OCI-LY7 (cell line): ENCODE results near the gene SPACA7. TPM values are rescaled to one million over a fixed set of nuclear protein-coding genes. Genes with fewer than 3 reads are reported as not detected.

Source experiments
- BruUV-seq: library from RNA; stranded (reverse); fragments of 400-500 nt; replicated peaks from 2 replicates; lab custom pipeline; 2021; lab: Mats Ljungman, UMichigan
- CTCF ChIA-PET: fragments of 300-600 bp; sonication (Branson Sonifier 250); formaldehyde crosslinking; loops from one replicate; lab custom pipeline; 2022; ENCODE audit warnings: antibody characterized with exemption; ENCODE audit not compliant: unreplicated experiment; lab: Charles Lee
- POLR2A ChIA-PET: fragments of 300-600 bp; sonication (Branson Sonifier 250); formaldehyde crosslinking; loops from one replicate; lab custom pipeline; 2022; ENCODE audit warnings: antibody characterized with exemption; lab: Charles Lee
- DNase-seq: peaks from one replicate; pipeline ENCODE4 v3.0.0-alpha.2; 2015; ENCODE audit warnings: low spot score
- H2AFZ ChIP-seq: fragments of 200-600 bp; sonication (generic), shearing (Covaris generic); 2 replicates; pipeline ENCODE4 v1.6.1; 2014; ENCODE audit warnings: mild to moderate bottlenecking, antibody characterized with exemption, low read length, moderate library complexity
- H3K27ac ChIP-seq: fragments of 200-600 bp; sonication (generic); 2 replicates; pipeline ENCODE4 v1.5.1; 2014; ENCODE audit warnings: mixed run types, low read depth, mild to moderate bottlenecking, moderate library complexity, low read length, inconsistent platforms; ENCODE audit not compliant: poor library complexity, severe bottlenecking
- H3K36me3 ChIP-seq: fragments of 200-600 bp; sonication (generic); 2 replicates; pipeline ENCODE4 v1.6.1; 2014; ENCODE audit warnings: mild to moderate bottlenecking, antibody characterized with exemption, low read length, moderate library complexity, mixed read lengths; ENCODE audit not compliant: insufficient read depth
- H3K4me1 ChIP-seq: fragments of 200-600 bp; sonication (generic); 2 replicates; pipeline ENCODE4 v1.5.1; 2014; ENCODE audit warnings: mild to moderate bottlenecking, low read length; ENCODE audit not compliant: insufficient read depth, poor library complexity, severe bottlenecking
- H3K4me2 ChIP-seq: fragments of 200-600 bp; sonication (generic); 2 replicates; pipeline ENCODE4 v1.6.1; 2014; ENCODE audit warnings: mild to moderate bottlenecking, low read length
- H3K4me3 ChIP-seq: fragments of 200-600 bp; sonication (generic); 2 replicates; pipeline ENCODE4 v1.5.1; 2014; ENCODE audit warnings: mild to moderate bottlenecking, low read depth, low read length; ENCODE audit not compliant: poor library complexity, severe bottlenecking
- H3K79me2 ChIP-seq: fragments of 200-600 bp; sonication (generic); 2 replicates; pipeline ENCODE4 v1.6.1; 2016; ENCODE audit warnings: low read depth, mild to moderate bottlenecking, low read length, moderate library complexity, mixed read lengths; ENCODE audit not compliant: insufficient read depth
- H3K9me2 ChIP-seq: fragments of 200-600 bp; sonication (generic); 2 replicates; pipeline ENCODE4 v1.6.1; 2016; ENCODE audit warnings: mild to moderate bottlenecking, low read length, mixed read lengths; ENCODE audit not compliant: insufficient read depth
- H3K9me3 ChIP-seq: fragments of 200-600 bp; sonication (generic); 2 replicates; pipeline ENCODE4 v1.6.1; 2014; ENCODE audit warnings: mild to moderate bottlenecking, mixed run types, low read length, mixed read lengths
- H4K20me1 ChIP-seq: fragments of 200-600 bp; sonication (generic); 2 replicates; pipeline ENCODE4 v1.6.1; 2014; ENCODE audit warnings: mild to moderate bottlenecking, antibody characterized with exemption, low read length, moderate library complexity, mixed read lengths; ENCODE audit not compliant: insufficient read depth
- EZH2phosphoT487 ChIP-seq: fragments of 200-600 bp; sonication (generic); IDR thresholded peaks from 2 replicates; pipeline ENCODE4 v1.6.1; 2018; ENCODE audit warnings: low read depth, borderline replicate concordance, mild to moderate bottlenecking, mixed run types, antibody characterized with exemption, low read length, moderate library complexity, mixed read lengths
- intact Hi-C: fragments of 100-400 bp; cut with micrococcal nuclease; formaldehyde crosslinking; loops from one replicate; pipeline ENCODE4 v1.10.0; 2022; ENCODE audit not compliant: unreplicated experiment
- total RNA-seq, 2 experiments: library from RNA; depleted of rRNA in 1 of 2; stranded (reverse); fragments of >200 nt in 1 of 2; shearing (Covaris generic) in 1 of 2; gene quantifications; 2 replicates each; pipeline ENCODE4 v1.2.3, GENCODE V29; 2014 to 2022
- TF ChIP-seq, protein P1 (sequence below): fragments of 200-600 bp; sonication (generic); conservative IDR thresholded peaks from 2 replicates; pipeline ENCODE4 v1.5.1; 2014; ENCODE audit warnings: mild to moderate bottlenecking, antibody characterized with exemption, low read length, moderate library complexity, mixed read lengths

The SPACA7 gene
- total RNA-seq, 2 experiments from 2014 or later: not detected

DNA sequence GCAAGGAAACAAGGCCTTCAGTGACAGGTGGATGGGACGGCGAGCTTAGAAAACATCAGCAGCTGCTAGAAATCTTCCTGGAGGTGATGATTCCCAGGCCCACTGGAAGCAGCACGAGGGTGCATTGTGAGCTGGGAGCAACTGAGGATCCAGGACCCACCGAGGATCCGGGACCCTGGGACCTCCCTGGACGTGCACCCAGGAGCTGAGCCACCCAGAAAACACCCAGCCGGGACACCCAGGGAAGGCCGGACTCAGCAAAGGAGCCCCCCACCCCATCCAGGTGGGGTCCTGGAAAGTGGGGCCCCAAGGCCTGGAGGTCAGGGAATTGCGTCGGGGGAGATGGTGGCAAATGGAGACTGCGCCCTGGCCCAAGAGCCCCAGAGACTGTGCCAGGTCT, 22.3 kb upstream of the SPACA7 start:
- H3K9me2 ChIP-seq: no peaks in the 10 kb centered on the region
- no peaks in the 10 kb centered on the region for H3K9me3 ChIP-seq
- no peaks in the 10 kb centered on the region for H3K4me1 ChIP-seq
- ChIA-PET CTCF (no interaction called here), POLR2A (no interaction called here)
- TF ChIP-seq EZH2phosphoT487: no peak
- TF ChIP-seq, protein P1, sequence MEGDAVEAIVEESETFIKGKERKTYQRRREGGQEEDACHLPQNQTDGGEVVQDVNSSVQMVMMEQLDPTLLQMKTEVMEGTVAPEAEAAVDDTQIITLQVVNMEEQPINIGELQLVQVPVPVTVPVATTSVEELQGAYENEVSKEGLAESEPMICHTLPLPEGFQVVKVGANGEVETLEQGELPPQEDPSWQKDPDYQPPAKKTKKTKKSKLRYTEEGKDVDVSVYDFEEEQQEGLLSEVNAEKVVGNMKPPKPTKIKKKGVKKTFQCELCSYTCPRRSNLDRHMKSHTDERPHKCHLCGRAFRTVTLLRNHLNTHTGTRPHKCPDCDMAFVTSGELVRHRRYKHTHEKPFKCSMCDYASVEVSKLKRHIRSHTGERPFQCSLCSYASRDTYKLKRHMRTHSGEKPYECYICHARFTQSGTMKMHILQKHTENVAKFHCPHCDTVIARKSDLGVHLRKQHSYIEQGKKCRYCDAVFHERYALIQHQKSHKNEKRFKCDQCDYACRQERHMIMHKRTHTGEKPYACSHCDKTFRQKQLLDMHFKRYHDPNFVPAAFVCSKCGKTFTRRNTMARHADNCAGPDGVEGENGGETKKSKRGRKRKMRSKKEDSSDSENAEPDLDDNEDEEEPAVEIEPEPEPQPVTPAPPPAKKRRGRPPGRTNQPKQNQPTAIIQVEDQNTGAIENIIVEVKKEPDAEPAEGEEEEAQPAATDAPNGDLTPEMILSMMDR: no peak
- no peaks in the 10 kb centered on the region for H3K79me2 ChIP-seq
- no TSS peak for BruUV-seq
- no peak overlapping the region for H2AFZ ChIP-seq
- no peaks in the 10 kb centered on the region for H3K36me3 ChIP-seq
- intact Hi-C loops: no loop called here
- H3K4me3 ChIP-seq: no peak overlapping the region
- no peaks in the 10 kb centered on the region for H4K20me1 ChIP-seq
- H3K4me2 ChIP-seq: no peak overlapping the region
- no peak for DNase-seq
- no peak overlapping the region for H3K27ac ChIP-seq

DNA sequence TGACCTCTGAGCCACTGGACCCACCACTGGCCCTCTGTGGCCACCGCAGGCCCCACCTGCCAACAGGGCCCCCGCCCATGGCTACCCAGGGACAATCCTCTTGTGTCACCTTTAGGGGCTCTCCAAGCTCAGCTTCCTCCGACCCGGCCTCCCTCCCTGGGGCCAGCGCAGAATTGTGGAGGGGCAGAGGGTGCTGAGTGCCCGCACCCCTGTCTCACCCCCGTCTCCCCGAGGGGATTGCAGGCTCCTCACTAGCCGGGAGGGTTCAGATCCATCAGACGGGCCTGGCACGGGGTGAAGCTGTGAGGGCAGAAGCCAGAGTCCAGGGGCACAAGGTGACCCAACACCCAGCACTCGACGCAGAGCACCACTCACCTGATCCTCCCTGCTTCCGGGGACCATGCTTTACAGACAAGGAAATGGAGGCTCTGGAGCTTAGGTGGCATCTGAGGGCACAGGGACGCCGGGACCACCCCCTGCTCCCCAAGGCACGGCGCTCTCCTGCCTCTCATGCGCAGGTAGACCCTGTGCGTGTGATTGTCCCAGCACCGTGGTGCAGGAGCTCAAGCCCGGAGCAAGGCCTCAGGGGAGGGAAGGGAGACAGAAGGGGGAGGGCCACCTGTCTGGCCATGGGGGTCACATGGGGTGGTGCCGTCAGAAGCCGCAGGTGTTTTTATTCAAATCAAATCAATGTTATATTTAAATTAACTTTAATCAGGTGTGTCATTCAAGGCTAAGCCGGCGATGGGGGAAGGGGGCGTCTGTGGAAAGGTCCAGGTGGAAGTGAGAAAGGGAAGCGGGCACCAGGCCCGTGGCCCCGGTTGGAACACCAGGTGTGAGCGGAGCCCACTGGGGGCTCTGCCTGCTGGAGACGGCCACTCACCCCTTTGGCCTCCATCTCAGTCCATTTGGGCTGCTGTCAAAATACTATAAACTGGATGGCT, 21.6 kb upstream of the SPACA7 start:
- DNase-seq: no peak
- no peaks in the 10 kb centered on the region for H4K20me1 ChIP-seq
- POLR2A ChIA-PET: no interaction called here
- no peak overlapping the region for H3K4me3 ChIP-seq
- no peak for TF ChIP-seq EZH2phosphoT487
- TF ChIP-seq, protein P1: no peak
- H3K9me3 ChIP-seq: no peaks in the 10 kb centered on the region
- no peak overlapping the region for H3K27ac ChIP-seq
- no peaks in the 10 kb centered on the region for H3K36me3 ChIP-seq
- intact Hi-C loops: no loop called here
- H3K4me2 ChIP-seq: no peak overlapping the region
- no peaks in the 10 kb centered on the region for H3K9me2 ChIP-seq
- CTCF ChIA-PET: no interaction called here
- no TSS peak for BruUV-seq
- H3K4me1 ChIP-seq: no peaks in the 10 kb centered on the region
- no peak overlapping the region for H2AFZ ChIP-seq
- H3K79me2 ChIP-seq: no peaks in the 10 kb centered on the region

DNA sequence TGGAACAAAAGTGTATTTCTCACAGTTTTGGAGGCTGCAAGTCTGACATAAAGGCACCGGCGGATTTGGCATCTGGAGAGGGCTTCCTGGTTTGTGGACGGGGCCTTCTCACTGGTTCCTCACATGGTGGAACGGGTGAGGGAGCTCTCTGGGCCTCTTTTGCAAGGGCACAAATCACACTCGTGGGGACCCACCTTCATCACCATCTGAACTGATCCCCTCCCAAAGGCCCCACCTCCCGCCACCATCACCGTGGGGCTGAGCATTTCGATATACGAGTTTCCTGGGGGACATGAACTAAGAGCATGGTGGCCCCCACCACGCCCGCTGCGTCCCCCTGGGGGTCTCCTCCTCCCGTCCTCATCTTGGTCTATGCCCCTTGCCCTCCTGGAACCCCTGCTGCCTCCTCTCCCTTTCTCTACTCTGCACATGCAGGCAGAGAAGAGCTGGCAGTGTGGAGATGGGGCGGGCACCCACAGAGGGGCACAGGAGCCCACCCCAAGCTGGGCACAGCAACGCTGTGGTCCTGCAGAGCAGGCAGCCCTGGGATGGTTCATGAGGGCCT, 20.8 kb upstream of the SPACA7 start:
- H3K27ac ChIP-seq: no peak overlapping the region
- no peak for DNase-seq
- no peaks in the 10 kb centered on the region for H3K79me2 ChIP-seq
- TF ChIP-seq, protein P1: no peak
- no peak for TF ChIP-seq EZH2phosphoT487
- no peak overlapping the region for H3K4me3 ChIP-seq
- no peak overlapping the region for H2AFZ ChIP-seq
- H3K36me3 ChIP-seq: no peaks in the 10 kb centered on the region
- intact Hi-C loops: no loop called here
- POLR2A ChIA-PET: no interaction called here
- no TSS peak for BruUV-seq
- H4K20me1 ChIP-seq: no peaks in the 10 kb centered on the region
- CTCF ChIA-PET: no interaction called here
- H3K9me2 ChIP-seq: no peaks in the 10 kb centered on the region
- H3K9me3 ChIP-seq: no peaks in the 10 kb centered on the region
- no peak overlapping the region for H3K4me2 ChIP-seq
- H3K4me1 ChIP-seq: no peaks in the 10 kb centered on the region
